ENCODE data around the gene CDC42BPB. TPM values are rescaled to one million over a fixed set of nuclear protein-coding genes. Genes with fewer than 3 reads are reported as not detected.

CDC42BPB gene
- total and polyA plus RNA-seq, 2 of the 4 experiments (the other 2 are of a cell fraction) = 49.1 to 81.4 TPM

- no peak overlapping the region for H3K4me3 ChIP-seq (ENCODE audit: insufficient read depth, low read depth, low read length)
- intact Hi-C loops (cut with micrococcal nuclease) (no loop called here), dilution Hi-C loops (cut with HindIII; ENCODE audit: low sequenced_read_pairs, unreplicated experiment) (no loop called here), in situ Hi-C loops (cut with MboI; ENCODE audit: low sequenced_read_pairs) (no loop called here)
- H2BK15ac ChIP-seq (ENCODE audit: low read depth, low read length) = no peak overlapping the region
- H3K4me2 ChIP-seq (ENCODE audit: low read depth, low read length) = no peak overlapping the region
- peaks cover 82% of the 10 kb centered on the region for H4K20me1 ChIP-seq (ENCODE audit: insufficient read depth, low read length)
- H2AK9ac ChIP-seq (replicated peaks; ENCODE audit: low read depth, low read length, poor library complexity) = no peak overlapping the region
- H2AK5ac ChIP-seq (ENCODE audit: low read depth, low read length) = no peak overlapping the region
- TF ChIP-seq MXI1 (IDR thresholded peaks at IDR 0.05; ENCODE audit: borderline replicate concordance, low read depth, low read length) (no peak), CHD1 (IDR thresholded peaks at IDR 0.05; ENCODE audit: low read depth, low read length) (no peak)
- H3K9ac ChIP-seq (ENCODE audit: low read depth, low read length) = no peak overlapping the region
- H2BK120ac ChIP-seq (ENCODE audit: low read depth, low read length) = no peak overlapping the region
- peaks cover 31 to 91% of the 10 kb centered on the region in 2 experiments for H3K79me1 ChIP-seq (ENCODE audit: low read depth in 1 of 2, low read length in 2 of 2)
- no peak overlapping the region for H3K27ac ChIP-seq (ENCODE audit: insufficient read depth, low read length)
- H3K36me3 ChIP-seq (ENCODE audit: control insufficient read depth, insufficient read depth, low read length) = peaks cover 3% of the 10 kb centered on the region
- H3K14ac ChIP-seq (replicated peaks; ENCODE audit: low read depth, low read length) = no peak overlapping the region
- CTCF ChIA-PET = no interaction called here
- H3K9me1 ChIP-seq (ENCODE audit: insufficient read depth, low read length) = peaks cover 40% of the 10 kb centered on the region
- no peaks in the 10 kb centered on the region for H3K27me3 ChIP-seq (ENCODE audit: control insufficient read depth, insufficient read depth, low read length)
- ATAC-seq (ENCODE audit: low read depth) = no peak
- BruUV-seq (replicated peaks) = no TSS peak
- no peak overlapping the region for H4K91ac ChIP-seq (ENCODE audit: insufficient read depth, low read depth, low read length)
- WGBS, 2 experiments (ENCODE audit: extremely low coverage in 2 of 2, insufficient read length in 1 of 2) = no CpG with 5 or more reads among the region's 6 CpGs
- no peak overlapping the region for H2AFZ ChIP-seq (replicated peaks; ENCODE audit: low read length, poor library complexity)
- H3K4me1 ChIP-seq (ENCODE audit: control insufficient read depth, insufficient read depth, low read length) = peaks cover 16% of the 10 kb centered on the region
- no peak overlapping the region for H3K18ac ChIP-seq (ENCODE audit: low read depth, low read length)
- H3K23ac ChIP-seq (ENCODE audit: low read depth, low read length) = no peak overlapping the region
- no peaks in the 10 kb centered on the region for H3K9me3 ChIP-seq (ENCODE audit: control insufficient read depth, insufficient read depth, low read length)
- no peak overlapping the region for H4K8ac ChIP-seq (ENCODE audit: low read depth in 2 of 2, low read length in 2 of 2)
- no peak overlapping the region for H2BK20ac ChIP-seq (ENCODE audit: low read depth, low read length)
- H3K4ac ChIP-seq (ENCODE audit: low read depth, low read length) = no peak overlapping the region
- no peak for DNase-seq
- H2BK5ac ChIP-seq (ENCODE audit: low read depth, low read length, poor library complexity, severe bottlenecking) = no peak overlapping the region
- no peak overlapping the region for H4K5ac ChIP-seq (ENCODE audit: low read depth, low read length)
- POLR2A ChIA-PET (ENCODE audit: unreplicated experiment) = no interaction called here
- H3K56ac ChIP-seq (ENCODE audit: extremely low read depth, insufficient read depth, low read length) = no peak overlapping the region
Measured at GRCh38 chr14:103016594-103016993, 40.8 kb downstream of the CDC42BPB start.
